ENCODE results near the gene DACT1. TPM values are rescaled to one million over a fixed set of nuclear protein-coding genes. Genes with fewer than 3 reads are reported as not detected.
"Not testable (repeated sequence)": the region's sequence is repeated elsewhere in the genome, so short reads cannot be mapped to it uniquely, and the experiment has no call there.

Gene DACT1, protein sequence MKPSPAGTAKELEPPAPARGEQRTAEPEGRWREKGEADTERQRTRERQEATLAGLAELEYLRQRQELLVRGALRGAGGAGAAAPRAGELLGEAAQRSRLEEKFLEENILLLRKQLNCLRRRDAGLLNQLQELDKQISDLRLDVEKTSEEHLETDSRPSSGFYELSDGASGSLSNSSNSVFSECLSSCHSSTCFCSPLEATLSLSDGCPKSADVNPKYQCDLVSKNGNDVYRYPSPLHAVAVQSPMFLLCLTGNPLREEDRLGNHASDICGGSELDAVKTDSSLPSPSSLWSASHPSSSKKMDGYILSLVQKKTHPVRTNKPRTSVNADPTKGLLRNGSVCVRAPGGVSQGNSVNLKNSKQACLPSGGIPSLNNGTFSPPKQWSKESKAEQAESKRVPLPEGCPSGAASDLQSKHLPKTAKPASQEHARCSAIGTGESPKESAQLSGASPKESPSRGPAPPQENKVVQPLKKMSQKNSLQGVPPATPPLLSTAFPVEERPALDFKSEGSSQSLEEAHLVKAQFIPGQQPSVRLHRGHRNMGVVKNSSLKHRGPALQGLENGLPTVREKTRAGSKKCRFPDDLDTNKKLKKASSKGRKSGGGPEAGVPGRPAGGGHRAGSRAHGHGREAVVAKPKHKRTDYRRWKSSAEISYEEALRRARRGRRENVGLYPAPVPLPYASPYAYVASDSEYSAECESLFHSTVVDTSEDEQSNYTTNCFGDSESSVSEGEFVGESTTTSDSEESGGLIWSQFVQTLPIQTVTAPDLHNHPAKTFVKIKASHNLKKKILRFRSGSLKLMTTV
- not detected for polyA plus RNA-seq

DNA sequence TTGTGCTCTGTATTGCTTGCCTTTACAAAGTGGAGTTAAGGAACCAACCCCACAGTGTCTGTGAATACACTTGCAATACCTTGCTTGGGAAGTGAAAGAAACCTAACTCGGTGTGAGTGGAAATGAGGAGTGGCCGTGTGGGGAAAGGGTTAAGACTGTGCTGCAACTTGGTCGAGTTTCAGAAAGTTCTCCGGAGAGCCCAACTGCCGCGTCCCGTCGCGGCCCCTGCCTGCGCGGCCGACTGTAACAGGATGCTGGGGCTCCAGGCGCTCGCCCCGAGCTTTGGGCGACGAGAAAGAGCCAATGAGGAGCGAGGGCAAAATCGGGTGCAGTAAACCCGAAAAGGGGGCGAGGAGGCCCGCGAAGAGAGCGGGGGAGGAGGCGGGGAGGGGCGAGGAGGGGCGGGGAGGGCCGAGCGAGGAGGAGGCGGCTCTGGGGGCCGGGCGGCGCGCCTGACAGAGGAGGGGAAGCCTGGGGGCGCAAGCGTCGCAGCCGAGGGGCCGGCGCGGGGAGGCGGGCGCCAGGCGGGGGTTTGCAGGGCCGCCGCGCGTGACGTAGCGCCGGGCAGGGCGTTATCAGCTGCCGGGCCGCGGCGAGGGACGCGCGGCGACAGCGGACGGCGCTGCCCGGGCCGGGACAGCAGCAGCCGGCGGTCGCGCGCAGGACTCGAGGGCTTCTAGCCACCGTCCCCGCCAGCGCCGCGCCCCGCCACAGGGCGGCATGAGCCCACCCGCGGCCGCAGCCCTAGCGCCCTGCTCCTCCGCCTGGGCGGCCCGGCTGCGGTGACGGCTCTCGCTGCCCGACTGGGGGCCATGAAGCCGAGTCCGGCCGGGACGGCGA lies at the start of gene DACT1:
Gene DACT1 (plus strand): TSS at position 572 of the 840 bp plus-strand sequence. CDS start 241 bp downstream, at position 813.
- DNase-seq, result peak; percentile 23 to 31 (median 25)
- H3K27me3 Mint-ChIP-seq (ENCODE audit: low read depth in 3 of 3), result peaks cover 3 to 23% (median 8%) of the 10 kb centered on the region in 3 donors
- H3K36me3 Mint-ChIP-seq, result peaks cover 0 to 4% (median 0%) of the 10 kb centered on the region in 3 donors
- H3K4me1 Mint-ChIP-seq, result peaks cover 14 to 19% of the 10 kb centered on the region in 2 donors
- peak within 1 kb of the TSS in 2 of 6 donors; percentile 33 to 42 for H3K27ac Mint-ChIP-seq
- H3K9me3 Mint-ChIP-seq, result peaks cover 0 to 7% (median 0%) of the 10 kb centered on the region in 6 donors
- H3K4me3 Mint-ChIP-seq, result peak within 1 kb of the TSS; percentile 79 to 94 (median 85)

DNA sequence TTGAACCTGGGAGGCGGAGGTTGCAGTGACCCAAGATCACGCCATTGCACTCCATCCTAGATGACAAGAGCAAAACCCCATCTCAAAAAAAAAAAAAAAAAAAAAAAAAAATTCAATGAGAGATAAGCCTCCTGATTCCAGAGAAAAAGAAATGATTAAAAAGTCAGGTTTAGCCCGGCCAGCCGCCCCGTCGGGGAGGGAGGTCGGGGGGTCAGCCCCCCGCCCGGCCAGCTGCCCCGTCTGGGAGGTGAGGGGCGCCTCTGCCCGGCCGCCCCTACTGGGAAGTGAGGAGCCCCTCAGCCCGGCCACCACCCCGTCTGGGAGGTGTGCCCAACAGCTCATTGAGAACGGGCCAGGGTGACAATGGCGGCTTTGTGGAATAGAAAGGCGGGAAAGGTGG lies 49.4 kb upstream of the DACT1 start:
- H3K27ac Mint-ChIP-seq; H3K9me3 Mint-ChIP-seq; H3K36me3 Mint-ChIP-seq; H3K4me1 Mint-ChIP-seq; DNase-seq; H3K27me3 Mint-ChIP-seq (ENCODE audit: low read depth in 3 of 3); H3K4me3 Mint-ChIP-seq: not testable (repeated sequence)

DNA sequence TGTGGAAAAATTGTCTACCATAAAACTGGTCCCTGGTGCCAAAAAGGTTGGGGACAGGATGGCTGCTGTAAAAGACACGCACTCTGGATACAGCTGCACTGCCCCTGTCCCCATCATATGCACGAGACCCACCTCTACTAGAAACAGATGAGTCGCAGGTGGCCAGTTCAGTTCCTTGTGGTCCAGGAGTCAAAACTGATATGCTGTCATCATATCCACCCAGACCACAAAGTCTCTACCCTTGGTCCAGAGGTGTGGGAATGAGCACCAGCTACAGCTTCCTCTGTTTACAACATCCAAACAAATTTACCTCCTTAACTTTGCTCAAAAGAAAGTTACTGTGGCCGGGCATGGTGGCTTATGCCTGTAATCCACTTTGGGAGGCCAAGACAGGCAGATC lies 43.8 kb upstream of the DACT1 start:
- Mint-ChIP-seq H3K4me1 (no peaks in the 10 kb centered on the region), H3K9me3 (peaks cover 0 to 3% (median 0%) of the 10 kb centered on the region in 6 donors), H3K4me3 (no peak overlapping the region), H3K27me3 (ENCODE audit: low read depth in 3 of 3) (peaks cover 0 to 3% (median 0%) of the 10 kb centered on the region in 3 donors), H3K36me3 (peaks cover 0 to 3% (median 0%) of the 10 kb centered on the region in 3 donors), H3K27ac (no peak overlapping the region)
- DNase-seq, result no peak

DNA sequence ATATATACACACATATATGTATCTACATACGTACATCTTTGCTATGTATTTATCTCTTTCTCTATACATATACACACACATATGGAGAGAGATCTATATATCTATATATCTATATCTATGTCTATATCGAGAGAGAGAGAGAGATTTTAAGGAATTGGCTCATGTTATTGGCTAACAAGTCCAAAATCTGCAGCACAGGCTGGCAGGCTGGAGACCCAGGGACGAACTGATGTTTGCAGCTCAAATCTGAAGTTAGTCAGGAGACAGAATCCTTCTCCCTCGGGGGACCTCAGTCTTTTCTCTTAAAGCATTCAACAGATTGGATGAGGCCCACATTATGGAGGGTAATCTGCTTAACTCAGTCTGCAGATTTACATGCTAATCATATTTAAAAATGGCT lies 40.7 kb upstream of the DACT1 start:
- H3K36me3 Mint-ChIP-seq, result no peaks in the 10 kb centered on the region
- H3K27ac Mint-ChIP-seq, result no peak overlapping the region
- DNase-seq, result no peak
- H3K27me3 Mint-ChIP-seq (ENCODE audit: low read depth in 3 of 3), result peaks cover 0 to 3% (median 0%) of the 10 kb centered on the region in 3 donors
- no peaks in the 10 kb centered on the region for H3K9me3 Mint-ChIP-seq
- no peaks in the 10 kb centered on the region for H3K4me1 Mint-ChIP-seq
- H3K4me3 Mint-ChIP-seq, result no peak overlapping the region

DNA sequence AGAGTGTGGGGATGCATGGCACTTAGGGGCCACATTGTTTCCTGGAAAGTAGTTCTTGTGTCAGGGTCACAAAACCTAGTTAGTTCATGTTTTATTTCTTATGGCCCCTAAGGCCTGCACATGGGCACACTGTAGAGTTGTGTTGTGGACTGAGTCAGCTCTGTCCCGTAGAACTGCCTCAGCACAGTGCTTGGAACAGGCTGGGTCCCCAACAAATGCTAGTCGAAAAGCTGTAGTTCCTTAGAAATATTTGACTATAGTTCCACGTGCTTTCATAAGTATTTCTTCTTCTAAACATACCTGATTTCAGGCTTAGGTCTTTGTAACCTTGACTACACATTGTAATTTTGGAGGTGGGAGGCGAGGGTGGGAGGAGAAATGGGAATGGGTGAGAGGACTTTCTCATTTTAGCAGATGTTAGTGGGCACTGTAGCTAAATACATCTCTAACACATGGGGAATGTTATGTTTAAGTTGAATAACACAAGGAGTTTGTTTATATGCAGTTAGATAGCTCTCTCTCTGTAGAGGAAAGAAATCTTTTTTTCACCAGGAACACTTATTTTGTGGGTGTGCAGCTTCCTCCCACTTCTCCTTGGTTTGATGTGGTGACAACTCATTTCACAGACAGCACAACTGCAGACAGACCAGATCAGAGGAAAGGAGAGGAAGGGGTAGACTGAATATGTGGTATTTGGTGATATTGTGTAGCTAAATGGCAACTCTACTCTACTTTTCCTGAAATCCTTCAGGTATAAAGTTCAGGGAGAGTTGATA lies 39.5 kb upstream of the DACT1 start:
- H3K36me3 Mint-ChIP-seq, result no peaks in the 10 kb centered on the region
- no peak overlapping the region for H3K4me3 Mint-ChIP-seq

DNA sequence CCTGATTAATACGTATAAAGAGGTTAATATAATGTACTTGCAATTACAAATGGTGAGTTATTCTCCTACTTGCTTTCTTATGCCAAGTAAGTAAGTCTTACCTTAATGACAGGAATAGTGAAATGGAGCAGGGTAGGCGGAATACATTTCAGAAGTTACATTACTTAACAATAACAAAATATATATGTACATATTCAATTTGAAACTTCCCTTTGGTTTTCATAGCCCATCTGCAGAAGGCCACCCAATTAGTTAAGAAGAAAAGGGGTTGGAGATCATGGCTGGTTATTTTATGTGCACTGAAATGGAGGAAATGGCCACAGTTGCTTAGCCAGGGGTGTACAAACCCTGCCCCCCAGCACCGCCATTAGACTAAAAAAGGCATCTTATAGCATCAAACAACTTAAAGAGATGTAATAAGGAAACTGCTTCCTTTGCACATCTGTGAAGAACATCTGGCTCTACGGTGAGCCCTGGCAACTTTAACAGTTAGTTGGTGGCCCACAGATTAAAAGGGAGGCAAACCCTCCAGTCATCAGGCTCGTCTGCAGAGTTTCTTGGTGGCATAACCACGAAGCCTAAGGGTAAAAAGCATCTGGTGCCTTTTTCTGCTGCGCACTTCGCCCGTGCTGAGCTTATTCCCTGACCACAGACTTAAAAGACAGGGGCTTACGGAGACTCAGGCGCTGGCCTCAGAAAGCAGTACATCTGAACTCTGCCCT lies 38.8 kb upstream of the DACT1 start:
- DNase-seq, result no peak
- H3K9me3 Mint-ChIP-seq, result no peaks in the 10 kb centered on the region
- peaks cover 0 to 3% (median 0%) of the 10 kb centered on the region in 3 donors for H3K27me3 Mint-ChIP-seq (ENCODE audit: low read depth in 3 of 3)
- H3K36me3 Mint-ChIP-seq, result no peaks in the 10 kb centered on the region
- no peak overlapping the region for H3K4me3 Mint-ChIP-seq
- no peak overlapping the region for H3K27ac Mint-ChIP-seq
- H3K4me1 Mint-ChIP-seq, result no peaks in the 10 kb centered on the region

More for the DNA sequence above, 39.5 kb upstream of the DACT1 start:
- Mint-ChIP-seq H3K9me3 (no peaks in the 10 kb centered on the region), H3K4me1 (no peaks in the 10 kb centered on the region), H3K27me3 (ENCODE audit: low read depth in 3 of 3) (peaks cover 0 to 3% (median 0%) of the 10 kb centered on the region in 3 donors), H3K27ac (no peak overlapping the region)
- DNase-seq, result no peak

DNA sequence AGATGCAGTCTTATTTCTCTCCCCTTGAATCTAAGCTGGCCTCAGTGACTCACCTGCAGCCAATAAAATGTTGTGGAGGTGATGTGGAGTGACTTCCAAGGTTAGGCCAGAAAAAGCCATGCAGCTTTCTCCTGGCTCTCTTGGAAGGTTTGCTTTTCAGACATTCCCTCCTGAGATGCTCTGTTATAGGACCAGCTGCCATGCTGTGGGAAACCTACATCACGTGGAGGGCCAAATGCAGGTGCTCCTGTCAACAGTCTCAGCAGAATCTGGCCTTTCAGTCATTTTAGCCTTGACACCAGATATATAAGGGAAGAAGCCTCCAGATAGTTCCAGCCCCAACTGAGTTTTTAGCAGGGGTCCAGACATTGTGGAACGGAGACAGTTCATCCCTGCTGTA lies 38.1 kb upstream of the DACT1 start:
- Mint-ChIP-seq H3K9me3 (no peaks in the 10 kb centered on the region), H3K36me3 (no peaks in the 10 kb centered on the region), H3K4me1 (no peaks in the 10 kb centered on the region), H3K27ac (no peak overlapping the region), H3K4me3 (no peak overlapping the region), H3K27me3 (ENCODE audit: low read depth in 3 of 3) (peaks cover 0 to 3% (median 0%) of the 10 kb centered on the region in 3 donors)
- DNase-seq, result no peak

DNA sequence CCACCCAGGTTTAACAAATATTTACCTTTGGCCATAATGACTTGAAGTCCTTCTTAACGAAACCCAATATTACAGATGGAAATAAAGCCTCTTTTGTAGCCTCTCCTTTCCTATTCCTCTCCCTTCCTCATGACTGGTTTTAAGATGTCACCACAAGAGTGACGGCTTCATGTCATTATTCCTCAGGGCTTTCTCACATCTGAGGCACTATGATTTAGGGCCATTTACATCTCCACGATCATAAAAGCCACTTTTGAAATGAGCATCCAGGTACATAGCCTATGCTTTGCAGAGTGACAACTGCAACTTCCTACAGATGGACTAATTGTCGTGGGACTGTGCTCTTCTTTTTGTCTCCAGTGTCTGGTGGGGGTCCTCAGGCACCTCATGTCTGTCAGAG lies 32.3 kb upstream of the DACT1 start:
- no peaks in the 10 kb centered on the region for H3K4me1 Mint-ChIP-seq
- H3K27me3 Mint-ChIP-seq (ENCODE audit: low read depth in 3 of 3), result peaks cover 0 to 3% (median 0%) of the 10 kb centered on the region in 3 donors
- DNase-seq, result no peak
- no peaks in the 10 kb centered on the region for H3K36me3 Mint-ChIP-seq
- H3K27ac Mint-ChIP-seq, result no peak overlapping the region
- H3K9me3 Mint-ChIP-seq, result no peaks in the 10 kb centered on the region
- no peak overlapping the region for H3K4me3 Mint-ChIP-seq

DNA sequence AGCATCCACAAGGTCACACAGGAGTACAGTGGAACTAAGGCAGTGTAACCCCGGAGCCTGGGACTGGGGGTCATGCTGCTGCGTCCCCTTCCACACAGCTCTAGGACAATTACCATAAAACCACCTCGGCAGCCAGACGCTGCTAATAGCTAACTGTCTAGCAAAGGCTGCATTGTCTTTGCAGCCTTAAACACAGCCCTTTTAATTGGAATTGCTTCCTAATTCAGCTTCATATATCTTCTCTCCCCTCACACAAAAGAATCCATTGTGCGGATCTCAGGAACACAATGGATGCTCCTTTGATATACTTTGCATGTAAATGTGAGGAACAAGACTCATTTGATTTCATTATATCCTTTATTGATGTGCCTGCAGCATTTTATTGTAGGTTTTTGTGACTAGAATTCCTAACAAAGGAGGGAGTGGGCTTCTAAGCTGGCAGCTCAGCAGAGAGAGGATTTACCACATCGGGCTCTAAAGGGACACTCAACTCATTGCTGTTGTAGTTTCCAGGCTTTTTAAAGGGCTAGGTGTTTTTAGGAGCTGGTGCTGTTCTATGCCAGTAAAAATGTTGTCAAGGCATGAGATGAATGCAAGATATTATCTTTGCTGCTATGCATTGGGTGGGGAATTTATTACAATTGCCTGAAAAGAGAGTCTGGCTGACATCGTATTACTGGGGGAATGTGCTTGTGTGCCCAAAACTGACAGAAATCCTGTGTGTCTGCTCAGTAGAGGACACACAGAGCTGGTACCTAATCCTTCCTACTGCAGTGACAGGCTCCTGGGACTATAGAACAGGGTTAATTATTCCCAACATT lies 30.4 kb upstream of the DACT1 start:
- H3K9me3 Mint-ChIP-seq, result no peaks in the 10 kb centered on the region
- no peak for DNase-seq
- peaks cover 0 to 3% (median 1%) of the 10 kb centered on the region in 3 donors for H3K27me3 Mint-ChIP-seq (ENCODE audit: low read depth in 3 of 3)
- H3K4me1 Mint-ChIP-seq, result no peaks in the 10 kb centered on the region
- no peak overlapping the region for H3K27ac Mint-ChIP-seq
- H3K4me3 Mint-ChIP-seq, result no peak overlapping the region
- no peaks in the 10 kb centered on the region for H3K36me3 Mint-ChIP-seq

DNA sequence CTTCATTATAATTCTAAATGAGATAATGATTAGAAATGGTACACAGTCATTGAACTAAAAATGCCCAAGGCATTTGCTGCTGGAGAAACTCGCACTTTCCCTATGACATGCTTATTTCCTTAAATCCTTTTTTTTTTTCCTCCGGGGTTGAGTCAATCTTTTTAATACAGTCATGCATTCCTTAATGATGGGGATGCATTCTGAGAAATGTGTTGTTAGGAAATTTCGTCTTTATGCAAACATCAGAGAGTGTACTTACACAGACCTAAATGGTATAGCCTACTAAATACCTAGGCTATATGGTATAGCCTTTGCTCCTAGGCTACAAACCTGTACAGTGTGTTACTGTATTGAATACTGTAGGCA lies 29.8 kb upstream of the DACT1 start:
- Mint-ChIP-seq H3K4me3 (no peak overlapping the region), H3K4me1 (no peaks in the 10 kb centered on the region), H3K27ac (no peak overlapping the region), H3K36me3 (no peaks in the 10 kb centered on the region), H3K27me3 (ENCODE audit: low read depth in 3 of 3) (peaks cover 0 to 3% (median 1%) of the 10 kb centered on the region in 3 donors), H3K9me3 (no peaks in the 10 kb centered on the region)
- no peak for DNase-seq

DNA sequence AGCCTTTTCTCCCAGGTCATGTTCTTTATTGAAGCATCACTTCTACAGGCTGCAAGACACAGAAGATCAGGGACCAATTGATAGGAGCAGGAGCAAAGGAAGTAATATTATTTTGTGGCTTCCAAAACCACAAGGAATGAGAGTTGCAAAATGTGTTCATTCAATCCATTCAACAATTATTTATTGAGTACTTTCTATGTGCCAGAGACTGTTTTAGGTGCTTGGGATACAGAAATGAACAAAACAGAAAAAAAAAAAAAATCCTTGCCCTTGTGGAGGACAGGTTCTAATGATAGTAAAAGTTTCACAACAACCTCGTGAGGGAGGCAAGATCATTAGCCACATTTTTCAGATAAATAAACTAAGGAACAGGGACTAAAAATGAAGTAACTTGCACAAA lies 20.1 kb upstream of the DACT1 start:
- Mint-ChIP-seq H3K36me3 (no peaks in the 10 kb centered on the region), H3K9me3 (no peaks in the 10 kb centered on the region), H3K27me3 (ENCODE audit: low read depth in 3 of 3) (peaks cover 0 to 3% (median 2%) of the 10 kb centered on the region in 3 donors), H3K4me1 (no peaks in the 10 kb centered on the region), H3K27ac (no peak overlapping the region), H3K4me3 (no peak overlapping the region)
- DNase-seq, result no peak

DNA sequence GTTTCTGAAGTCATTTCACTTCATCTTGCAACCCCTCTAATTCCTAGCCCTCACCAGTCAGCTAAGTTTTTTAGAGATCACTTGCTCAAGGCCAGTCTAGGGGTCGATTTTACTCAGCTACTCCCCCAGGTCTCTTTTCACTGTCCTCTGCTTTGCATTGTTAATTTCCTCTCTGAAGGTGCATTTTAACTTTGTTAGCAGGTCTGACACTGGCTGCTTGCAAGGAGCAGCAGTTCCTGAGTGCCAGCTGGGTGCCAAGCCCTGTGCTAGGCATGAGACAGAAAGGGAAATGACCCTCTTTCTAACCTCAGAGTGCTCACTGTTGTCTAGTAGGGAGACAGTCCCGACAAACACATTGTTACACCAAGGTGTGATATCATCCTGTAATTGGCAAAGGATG lies 17.8 kb upstream of the DACT1 start:
- no peak overlapping the region for H3K27ac Mint-ChIP-seq

More for the DNA sequence above, 17.8 kb upstream of the DACT1 start:
- H3K27me3 Mint-ChIP-seq (ENCODE audit: low read depth in 3 of 3), result peaks cover 0 to 3% (median 2%) of the 10 kb centered on the region in 3 donors
- no peak overlapping the region for H3K4me3 Mint-ChIP-seq
- no peaks in the 10 kb centered on the region for H3K4me1 Mint-ChIP-seq
- no peaks in the 10 kb centered on the region for H3K36me3 Mint-ChIP-seq
- H3K9me3 Mint-ChIP-seq, result no peaks in the 10 kb centered on the region
- DNase-seq, result no peak

Measured in immature natural killer cell (primary cell).